Measurements from ENCODE around the gene SUPT7L.
A peak's percentile ranks its signal among the peaks of the same experiment; 100 is the strongest.
"Not testable (repeated sequence)": the region's sequence is repeated elsewhere in the genome, so short reads cannot be mapped to it uniquely, and the experiment has no call there.

The SUPT7L gene

DNA sequence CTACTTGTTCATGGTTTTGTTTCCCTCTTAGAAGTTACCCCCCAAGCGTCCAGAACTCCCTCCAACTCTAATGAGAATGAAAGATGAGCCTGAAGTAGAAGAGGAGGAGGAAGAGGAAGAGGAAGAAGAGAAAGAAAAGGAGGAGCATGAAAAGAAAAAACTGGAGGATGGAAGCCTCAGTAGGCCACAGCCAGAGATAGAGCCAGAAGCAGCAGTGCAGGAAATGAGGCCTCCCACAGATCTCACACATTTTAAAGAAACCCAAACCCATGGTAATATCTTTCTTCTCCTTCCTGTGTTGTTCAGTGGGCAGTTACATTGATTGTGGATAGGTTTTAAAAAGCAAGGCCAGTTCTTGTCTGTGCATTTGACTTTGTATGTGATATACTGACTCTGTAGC lies 21.6 kb upstream of the SUPT7L start:
- DNase-seq (ENCODE audit: low read depth in 2 of 2), result not testable (repeated sequence)

- DNase-seq (ENCODE audit: low read depth in 2 of 2), result peak; percentile 66 to 92
These were observed 20.1 kb upstream of the SUPT7L start for GRCh38 chr2:27683390-27684071.

- not testable (repeated sequence) for DNase-seq (ENCODE audit: low read depth in 2 of 2)
These were observed 18.9 kb upstream of the SUPT7L start for GRCh38 chr2:27682334-27682771.

DNA sequence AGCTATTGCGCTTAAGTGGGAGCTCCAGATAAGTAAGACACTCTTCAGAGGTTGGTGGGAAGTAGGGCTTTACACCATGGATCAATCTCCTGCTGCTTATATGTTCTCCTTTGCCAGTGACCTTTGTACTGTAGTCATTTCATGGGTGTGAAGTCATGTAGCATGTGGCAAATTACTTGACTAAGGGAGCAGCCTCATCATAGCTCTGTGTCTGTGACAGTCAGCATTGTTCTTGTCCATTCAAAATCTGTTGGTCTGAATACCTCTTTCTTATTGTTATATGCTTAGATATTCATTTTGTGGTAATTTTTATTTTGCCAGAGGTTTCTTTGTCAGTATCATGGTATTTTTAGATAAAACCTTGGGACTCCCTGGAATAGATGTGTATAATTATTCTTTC lies 18.4 kb upstream of the SUPT7L start:
- no peak for DNase-seq (ENCODE audit: low read depth in 2 of 2)

- no peak for DNase-seq (ENCODE audit: low read depth in 2 of 2)
These were observed 17.2 kb upstream of the SUPT7L start for GRCh38 chr2:27680571-27680970.

- DNase-seq (ENCODE audit: low read depth in 2 of 2), result no peak
These were observed 9.5 kb upstream of the SUPT7L start for GRCh38 chr2:27672723-27673486.

- no peak for DNase-seq (ENCODE audit: low read depth in 2 of 2)
These were observed 7.8 kb upstream of the SUPT7L start for GRCh38 chr2:27671235-27671634.

DNA sequence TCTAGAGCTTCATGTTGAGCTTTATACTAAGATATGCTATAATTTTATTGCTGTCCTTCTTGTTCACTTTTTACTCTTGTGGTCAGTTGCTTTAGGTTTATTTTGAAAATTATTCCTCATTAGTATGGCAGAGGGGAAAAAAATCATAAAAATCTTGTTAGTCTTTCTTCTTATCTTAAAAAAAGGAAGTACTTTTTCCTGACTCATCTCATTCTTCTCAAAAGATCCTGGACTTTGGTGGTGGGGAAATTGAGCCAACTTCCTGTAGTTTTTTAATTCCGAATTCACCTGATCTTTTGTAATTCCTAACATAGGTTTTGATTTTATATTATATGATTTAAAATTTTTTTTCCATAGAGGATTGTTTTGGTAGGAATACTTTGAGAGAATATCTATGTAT lies 4.0 kb upstream of the SUPT7L start:
- no peak for DNase-seq (ENCODE audit: low read depth in 2 of 2)

- no peak for DNase-seq (ENCODE audit: low read depth in 2 of 2)
These were observed 1.4 kb upstream of the SUPT7L start for GRCh38 chr2:27664622-27665363.

DNA sequence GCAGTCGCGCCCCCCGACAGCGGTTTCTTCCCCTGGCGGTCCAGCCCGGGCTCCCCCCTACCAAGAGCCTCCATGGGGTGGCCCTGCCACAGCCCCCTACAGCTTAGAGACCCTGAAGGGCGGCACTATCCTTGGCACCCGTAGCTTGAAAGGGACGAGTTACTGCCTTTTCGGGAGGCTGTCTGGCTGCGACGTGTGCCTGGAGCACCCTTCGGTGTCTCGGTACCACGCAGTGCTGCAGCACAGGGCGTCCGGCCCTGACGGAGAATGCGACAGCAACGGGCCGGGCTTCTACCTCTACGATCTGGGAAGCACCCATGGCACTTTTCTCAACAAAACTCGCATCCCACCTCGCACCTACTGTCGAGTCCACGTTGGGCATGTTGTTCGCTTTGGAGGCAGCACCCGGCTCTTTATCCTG lies 750 bp upstream of the SUPT7L start:
- no peak for DNase-seq (ENCODE audit: low read depth in 2 of 2)

DNA sequence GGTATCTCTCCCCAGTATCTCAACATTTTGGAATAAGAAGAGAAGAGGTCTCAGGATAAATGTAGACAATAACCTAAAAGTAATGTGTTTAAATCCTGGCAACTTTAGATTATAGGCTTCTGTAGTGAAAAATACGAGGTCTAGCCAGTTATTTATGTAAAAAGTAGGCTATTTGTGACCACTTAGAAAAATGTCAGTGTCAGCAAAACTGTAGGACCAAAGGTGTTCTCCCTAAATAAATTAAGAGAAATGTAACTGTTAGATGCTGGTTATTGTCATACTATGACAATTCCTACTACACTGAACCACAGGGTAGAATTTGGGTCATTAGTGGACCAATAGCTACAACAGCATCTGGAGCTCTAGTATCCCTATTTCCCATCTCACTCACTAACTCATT lies 2.0 kb downstream of the SUPT7L start:
- DNase-seq (ENCODE audit: low read depth in 2 of 2), result no peak

DNA sequence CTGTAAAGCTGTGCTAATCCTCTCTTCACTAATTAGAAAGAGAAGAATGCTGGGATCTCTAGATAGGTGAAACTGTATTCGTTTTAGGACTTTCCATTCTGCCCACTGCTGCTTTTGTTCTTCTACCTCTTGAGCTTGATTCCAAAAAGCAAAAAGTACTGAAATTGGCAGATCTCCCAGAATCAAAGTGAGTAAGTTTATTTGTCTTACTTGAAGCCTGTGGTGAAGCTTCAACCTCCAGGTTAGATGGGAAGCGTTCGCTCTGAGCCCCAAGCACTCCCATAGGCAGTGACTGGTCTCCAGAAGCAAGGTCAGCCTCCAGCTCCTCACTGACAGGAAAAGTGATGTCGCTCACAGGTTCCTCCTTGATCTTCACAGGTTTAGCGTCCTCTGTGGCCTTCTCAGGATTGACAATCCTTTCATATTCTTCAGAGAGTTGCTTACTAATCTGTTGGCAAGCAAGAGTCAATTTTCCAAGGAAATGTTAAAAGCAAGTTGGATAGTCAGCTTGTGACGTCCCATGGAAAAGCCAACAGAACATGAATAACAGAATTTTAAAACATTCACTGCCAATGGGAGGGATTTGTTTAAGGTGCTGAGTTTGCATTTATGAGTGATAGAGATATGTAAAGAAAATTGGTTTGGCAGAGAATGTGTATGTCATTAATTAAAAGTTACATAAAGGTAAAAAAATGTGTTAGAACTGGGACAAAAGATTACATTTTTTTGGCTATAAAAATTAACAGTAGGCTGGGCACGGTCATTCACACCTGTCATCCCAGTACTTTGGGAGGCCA lies 8.1 kb downstream of the SUPT7L start:
- no peak for DNase-seq (ENCODE audit: low read depth in 2 of 2)

- no peak for DNase-seq (ENCODE audit: low read depth in 2 of 2)
These were observed 10.0 kb downstream of the SUPT7L start for GRCh38 chr2:27653397-27653796.

DNA sequence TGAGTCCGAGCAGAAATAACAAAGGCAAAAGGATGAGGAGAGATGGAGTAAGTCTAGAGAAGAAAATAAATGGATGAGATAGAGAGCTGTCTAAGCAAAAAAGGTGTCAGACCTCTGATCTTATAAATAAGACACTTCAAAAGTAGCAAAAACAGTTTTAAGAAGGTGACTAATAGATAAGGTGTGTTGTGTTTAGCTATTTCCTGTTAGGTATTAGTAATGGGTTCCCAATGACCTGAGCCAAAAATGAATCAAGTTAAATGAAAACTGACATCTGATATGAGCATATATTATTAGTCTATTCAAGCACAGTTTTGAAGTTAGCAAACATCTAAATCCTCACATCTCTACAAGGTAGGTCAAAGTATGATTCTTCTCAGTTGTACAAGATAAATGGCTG lies 10.6 kb downstream of the SUPT7L start:
- DNase-seq (ENCODE audit: low read depth in 2 of 2), result no peak

- no peak for DNase-seq (ENCODE audit: low read depth in 2 of 2)
These were observed 11.1 kb downstream of the SUPT7L start for GRCh38 chr2:27652341-27652740.

DNA sequence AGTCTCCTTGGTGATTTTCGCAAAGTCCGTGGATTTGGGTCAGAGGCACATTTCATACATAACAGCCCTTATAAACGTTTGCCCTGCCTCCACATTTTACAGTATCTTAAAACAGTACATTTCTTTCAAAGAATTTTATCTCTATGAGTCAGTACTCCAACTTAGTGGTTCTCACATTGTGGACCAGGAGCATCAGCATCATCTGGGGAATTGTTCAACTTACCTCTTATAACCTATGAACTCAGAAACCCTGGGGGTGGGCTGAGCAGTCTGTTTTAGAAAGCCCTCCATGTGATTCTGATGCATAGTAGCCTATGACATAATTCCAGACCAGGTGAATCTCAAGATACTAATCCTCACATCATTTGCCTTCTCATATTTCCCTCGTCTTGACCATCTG lies 12.4 kb downstream of the SUPT7L start:
- no peak for DNase-seq (ENCODE audit: low read depth in 2 of 2)

DNA sequence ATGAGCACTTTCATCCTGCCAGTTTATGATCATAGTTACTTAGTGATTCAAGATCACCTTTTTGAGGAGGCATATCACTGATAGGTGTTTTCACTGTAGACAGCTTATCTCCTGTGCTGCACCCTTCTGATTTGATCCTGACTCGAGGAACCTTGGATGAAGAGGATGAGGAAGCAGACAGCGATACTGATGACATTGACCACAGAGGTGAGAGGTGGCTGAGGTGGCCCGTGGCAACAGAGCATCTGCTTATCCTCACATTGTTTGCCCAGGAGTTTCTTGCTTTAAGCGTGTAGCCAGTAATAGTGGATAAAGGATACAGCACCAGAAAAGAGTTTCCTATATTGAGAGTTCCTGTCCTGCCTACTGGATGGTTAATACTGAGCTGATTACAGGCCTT lies 15.7 kb downstream of the SUPT7L start:
- no peak for DNase-seq (ENCODE audit: low read depth in 2 of 2)

GRCh38 chr2:27647289-27647688 lies 16.1 kb downstream of the SUPT7L start:
- no peak for DNase-seq (ENCODE audit: low read depth in 2 of 2)

GRCh38 chr2:27645197-27645596 lies 18.2 kb downstream of the SUPT7L start:
- no peak for DNase-seq (ENCODE audit: low read depth in 2 of 2)

- DNase-seq (ENCODE audit: low read depth in 2 of 2), result no peak
These were observed 22.6 kb downstream of the SUPT7L start for GRCh38 chr2:27640722-27641245.

DNA sequence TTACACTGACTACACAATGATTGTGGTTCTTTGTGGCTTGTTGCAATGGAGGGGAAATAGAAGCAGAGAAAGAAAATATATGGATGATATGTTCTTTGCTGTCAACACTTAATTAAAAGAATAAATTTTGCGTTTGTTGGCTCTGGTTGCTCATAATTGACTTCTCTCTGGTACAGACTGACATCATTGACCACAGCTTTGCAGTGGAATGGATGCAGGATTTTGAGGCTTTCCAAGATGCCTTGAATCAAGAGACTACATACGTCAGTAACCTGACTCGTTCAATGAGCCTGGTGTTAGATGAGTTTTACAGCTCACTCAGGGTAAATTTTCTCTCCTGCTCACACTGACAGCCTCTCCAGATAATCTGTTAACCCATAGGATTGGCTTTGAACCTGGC lies 24.7 kb downstream of the SUPT7L start:
- DNase-seq (ENCODE audit: low read depth in 2 of 2), result no peak

Measured in stimulated activated CD4-positive, alpha-beta T cell treated with anti-CD3 and anti-CD28 coated beads, Interleukin-1b, Interleukin-23, amount 100 ng/mL, for 4 hours (primary cell).